Lung (tissue), 12 donors: Measurements from ENCODE around the gene TMEM161A. TPM values are rescaled to one million over a fixed set of nuclear protein-coding genes. Genes with fewer than 3 reads are reported as not detected.
"Not testable (repeated sequence)": the region's sequence is repeated elsewhere in the genome, so short reads cannot be mapped to it uniquely, and the experiment has no call there.

Source experiments
- ATAC-seq: fragments of 200-7000 bp; cut with Tn5 transposase; one replicate; pipeline ENCODE4 v1.9.1; 2020; ENCODE audit warnings: moderate number of reproducible peaks; ENCODE audit not compliant: insufficient read depth, low FRiP score
- DNase-seq, 3 donors: peaks; one replicate each; pipeline ENCODE4 v3.0.0-alpha.2; 2013 to 2017
- H3K27ac ChIP-seq, 2 donors: one replicate each; pipeline ENCODE4 v1.5.1; 2013; ENCODE audit warnings: mild to moderate bottlenecking in 2 of 2, moderate library complexity in 2 of 2, control low read depth in 1 of 2, inconsistent platforms in 1 of 2, low read depth in 1 of 2, low read length in 1 of 2
- H3K27me3 ChIP-seq, 3 donors: one replicate each; pipeline ENCODE4 v1.5.1; 2013; ENCODE audit warnings: low read length in 2 of 3; ENCODE audit not compliant: control insufficient read depth in 3 of 3, insufficient read depth in 3 of 3
- H3K36me3 ChIP-seq, 4 donors: one replicate each; pipeline ENCODE4 v1.5.1; 2013; ENCODE audit warnings: low read length in 4 of 4, mild to moderate bottlenecking in 1 of 4, moderate library complexity in 1 of 4; ENCODE audit not compliant: control insufficient read depth in 4 of 4, insufficient read depth in 4 of 4
- H3K4me1 ChIP-seq, 5 donors: one replicate each; pipeline ENCODE4 v1.5.1; 2013; ENCODE audit warnings: low read length in 5 of 5, mild to moderate bottlenecking in 2 of 5, moderate library complexity in 1 of 5; ENCODE audit not compliant: control insufficient read depth in 5 of 5, insufficient read depth in 5 of 5
- H3K4me3 ChIP-seq: one replicate; pipeline ENCODE4 v1.5.1; 2013; ENCODE audit warnings: mild to moderate bottlenecking, control low read depth, moderate library complexity
- H3K9ac ChIP-seq, 2 donors: one replicate each; pipeline ENCODE4 v1.5.1; 2013; ENCODE audit warnings: low read length in 2 of 2, control low read depth in 1 of 2; ENCODE audit not compliant: insufficient read depth in 1 of 2
- H3K9me3 ChIP-seq, 4 donors: one replicate each; pipeline ENCODE4 v1.5.1; 2013; ENCODE audit warnings: low read length in 3 of 4, mild to moderate bottlenecking in 1 of 4, moderate library complexity in 1 of 4; ENCODE audit not compliant: control insufficient read depth in 4 of 4, insufficient read depth in 3 of 4
- CTCF ChIP-seq: IDR thresholded peaks from 2 replicates; pipeline ENCODE4 v1.5.1; 2012; ENCODE audit warnings: mild to moderate bottlenecking; ENCODE audit errors: control extremely low read depth, extremely low read depth
- WGBS, 2 donors: extraction: QIAGEN DNeasy Blood & Tissue Kit; methylation state at CpG; one replicate each; pipeline ENCODE4 v1.1.7; 2013; 5-methylcytosine and 5-hydroxymethylcytosine counted together
- polyA plus RNA-seq, 2 donors: library from polyadenylated mRNA; stranded (reverse); fragments of 200-250 nt; gene quantifications; one replicate each; pipeline ENCODE4 v1.2.1, GENCODE V29; 2013
- total RNA-seq, 2 donors: library from RNA; depleted of rRNA in 1 of 2; stranded (reverse); fragments of >200 nt in 1 of 2; gene quantifications; one replicate each; pipeline ENCODE4 v1.2.1, GENCODE V29; 2014 to 2021
- donor health status: control.
- donor health status: control.
- donor health status: Bipolar disorder and iron deficiency.
- donor health status: healthy.
- donor health status: DM: yes; HTN: yes; CAD: no.

TMEM161A gene
- total and polyA plus RNA-seq, 4 donors: 18.1 to 32.2 (median 23.1) TPM

- Histone ChIP-seq H3K9me3 (peaks cover 0 to 2% (median 0%) of the 10 kb centered on the region in 4 donors), H3K4me1 (no peaks in the 10 kb centered on the region), H3K27ac (no peak overlapping the region), H3K9ac (no peak overlapping the region), H3K27me3 (no peaks in the 10 kb centered on the region), H3K36me3 (peaks cover 0 to 25% (median 13%) of the 10 kb centered on the region in 4 donors), H3K4me3 (no peak overlapping the region)
- TF ChIP-seq CTCF: no peak
- ATAC-seq (no peak), DNase-seq (no peak)
- 80 to 82% methylated on average over 11 of the region's 11 CpGs for WGBS, 2 donors
Observed at GRCh38 chr19:19151418-19151817, 13.1 kb upstream of the TMEM161A start.

DNA sequence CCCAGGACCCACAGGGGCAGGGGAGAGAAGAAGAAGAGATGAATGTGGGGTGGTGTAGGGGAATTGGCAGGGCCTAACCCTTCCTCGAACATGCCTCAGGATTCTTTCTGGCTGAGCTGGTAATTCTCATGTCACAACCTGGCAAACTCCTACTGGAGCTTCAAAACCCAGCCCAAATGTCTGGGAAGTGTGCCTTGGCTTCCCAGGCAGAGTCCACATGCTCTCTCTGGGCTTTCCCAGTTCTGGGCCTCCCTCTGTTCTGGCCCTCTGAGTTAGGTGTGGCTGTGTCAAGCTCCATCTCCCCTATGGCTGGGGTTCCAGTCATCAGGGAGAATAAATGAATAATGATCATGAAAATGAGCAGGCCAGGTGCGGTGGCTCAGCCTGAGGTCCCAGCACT is 11.2 kb upstream of the TMEM161A start:
- Histone ChIP-seq H3K27me3 (no peaks in the 10 kb centered on the region), H3K4me3 (no peak overlapping the region), H3K27ac (no peak overlapping the region), H3K9me3 (peaks cover 0 to 2% (median 0%) of the 10 kb centered on the region in 4 donors), H3K4me1 (peaks cover 0 to 3% (median 0%) of the 10 kb centered on the region in 5 donors), H3K36me3 (peaks cover 0 to 21% (median 9%) of the 10 kb centered on the region in 4 donors), H3K9ac (no peak overlapping the region)
- ATAC-seq (no peak), DNase-seq (no peak)
- no peak for TF ChIP-seq CTCF
- WGBS, 2 donors: 91 to 97% methylated on average over 2 of the region's 2 CpGs

GRCh38 chr19:19148504-19148903 is 10.2 kb upstream of the TMEM161A start:
- H3K9me3 ChIP-seq, H3K27ac ChIP-seq, DNase-seq, H3K9ac ChIP-seq, ATAC-seq, H3K4me3 ChIP-seq, H3K27me3 ChIP-seq, H3K4me1 ChIP-seq: not testable (repeated sequence)
- WGBS, 2 donors: 96 to 97% methylated on average over 8 of the region's 8 CpGs
- peaks cover 0 to 21% (median 9%) of the 10 kb centered on the region in 4 donors for H3K36me3 ChIP-seq

DNA sequence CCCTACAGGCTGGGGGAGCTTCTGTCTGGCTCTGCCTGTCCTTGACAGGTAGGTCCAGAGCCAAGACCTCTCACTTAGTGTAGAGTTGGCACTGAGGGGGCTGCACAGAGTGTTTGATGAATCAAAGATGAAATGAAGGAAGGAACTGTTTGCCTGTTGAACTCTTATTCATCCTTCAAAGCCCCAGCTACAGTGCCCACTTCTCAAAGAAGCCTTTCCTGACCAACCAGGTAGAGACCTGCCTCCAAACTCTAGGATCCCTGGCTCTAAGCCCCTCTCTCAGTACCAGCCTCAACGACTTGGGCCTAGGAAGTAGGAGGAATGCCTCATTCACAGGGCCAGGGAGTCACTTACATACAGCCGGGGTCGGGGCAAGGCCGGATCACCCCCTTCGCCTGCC is 9.1 kb upstream of the TMEM161A start:
- no peak overlapping the region for H3K4me3 ChIP-seq
- peaks cover 0 to 21% (median 9%) of the 10 kb centered on the region in 4 donors for H3K36me3 ChIP-seq
- TF ChIP-seq CTCF: no peak
- ATAC-seq (no peak), DNase-seq (no peak)
- 94 to 99% methylated on average over 5 of the region's 5 CpGs for WGBS, 2 donors
- H3K27ac ChIP-seq: no peak overlapping the region
- H3K9me3 ChIP-seq: peaks cover 0 to 2% (median 0%) of the 10 kb centered on the region in 4 donors
- no peaks in the 10 kb centered on the region for H3K27me3 ChIP-seq
- peaks cover 0 to 3% (median 0%) of the 10 kb centered on the region in 5 donors for H3K4me1 ChIP-seq
- no peak overlapping the region for H3K9ac ChIP-seq
